Erythroblast (primary cell): Measurements from ENCODE around the gene PLXNB1.
"Not testable (repeated sequence)": the region's sequence is repeated elsewhere in the genome, so short reads cannot be mapped to it uniquely, and the experiment has no call there.

Source experiments
- DNase-seq, 2 experiments: peaks; one replicate each; lab custom pipeline; 2025; lab: John Stamatoyannopoulos, UW
- GATA1 ChIP-seq: IDR thresholded peaks from 2 replicates; pipeline ENCODE4 v1.6.1; 2011; ENCODE audit warnings: low read depth, mild to moderate bottlenecking, control low read depth, low read length, moderate library complexity
- POLR2A ChIP-seq: IDR thresholded peaks from 2 replicates; pipeline ENCODE4 v1.6.1; 2011; ENCODE audit warnings: mild to moderate bottlenecking, low read length

The PLXNB1 gene

GRCh38 chr3:48429960-48430707, at the start of gene PLXNB1:
TSS of gene PLXNB1 (minus strand) at chr3:48430086. CDS start at chr3:48424611, 5,475 bp downstream.
- no peak for TF ChIP-seq POLR2A
- no peak for TF ChIP-seq GATA1
- no peak for DNase-seq

- DNase-seq, result no peak
- TF ChIP-seq GATA1 (no peak), POLR2A (no peak)
Observed at GRCh38 chr3:48478626-48479555, 49.0 kb upstream of the PLXNB1 start.

- DNase-seq, result no peak
- TF ChIP-seq GATA1, result no peak
Observed at GRCh38 chr3:48477959-48478520, 48.2 kb upstream of the PLXNB1 start.

GRCh38 chr3:48476426-48477053, 46.7 kb upstream of the PLXNB1 start:
- no peak for TF ChIP-seq GATA1
- no peak for DNase-seq

- TF ChIP-seq GATA1, result no peak
- no peak for TF ChIP-seq POLR2A
- no peak for DNase-seq
Observed at GRCh38 chr3:48475188-48475587, 45.3 kb upstream of the PLXNB1 start.

GRCh38 chr3:48474619-48475018, 44.7 kb upstream of the PLXNB1 start:
- no peak for TF ChIP-seq GATA1
- no peak for DNase-seq

GRCh38 chr3:48474031-48474430, 44.1 kb upstream of the PLXNB1 start:
- not testable (repeated sequence) for DNase-seq

- DNase-seq, result no peak
- TF ChIP-seq GATA1 (no peak), POLR2A (no peak)
Observed at GRCh38 chr3:48473617-48473952, 43.7 kb upstream of the PLXNB1 start.

- TF ChIP-seq POLR2A (peak; percentile 91), GATA1 (no peak)
Observed at GRCh38 chr3:48472923-48473616, 43.2 kb upstream of the PLXNB1 start.

GRCh38 chr3:48472673-48472922, 42.7 kb upstream of the PLXNB1 start:
- DNase-seq, result peak in 1 of 2 experiments; percentile 90
- TF ChIP-seq POLR2A, result no peak
- TF ChIP-seq GATA1, result no peak

More at GRCh38 chr3:48472923-48473616, 43.2 kb upstream of the PLXNB1 start:
- peak; percentile 97 to 98 for DNase-seq

GRCh38 chr3:48470286-48470685, 40.4 kb upstream of the PLXNB1 start:
- TF ChIP-seq POLR2A (no peak), GATA1 (no peak)
- peak in 1 of 2 experiments; percentile 26 for DNase-seq

- TF ChIP-seq GATA1, result no peak
- no peak for TF ChIP-seq POLR2A
Observed at GRCh38 chr3:48469046-48469915, 39.4 kb upstream of the PLXNB1 start.

GRCh38 chr3:48468329-48468731, 38.4 kb upstream of the PLXNB1 start:
- DNase-seq, result no peak
- TF ChIP-seq POLR2A, result no peak
- no peak for TF ChIP-seq GATA1

More at GRCh38 chr3:48469046-48469915, 39.4 kb upstream of the PLXNB1 start:
- DNase-seq, result no peak
